ENCODE data around the gene FMN1. TPM values are rescaled to one million over a fixed set of nuclear protein-coding genes. Genes with fewer than 3 reads are reported as not detected.

The FMN1 gene
- total RNA-seq, 4 donors from 2014 or later = 5.1 to 13.3 (median 9.0) TPM

GRCh38 chr15:33145447-33145846, 49.1 kb downstream of the FMN1 start:
- H3K27ac ChIP-seq = no peak overlapping the region
- H3K4me3 ChIP-seq = no peak overlapping the region
- no peaks in the 10 kb centered on the region for H3K36me3 ChIP-seq
- H3K9me3 ChIP-seq = no peaks in the 10 kb centered on the region
- no peaks in the 10 kb centered on the region for H3K27me3 ChIP-seq
- no peak for TF ChIP-seq EP300 (IDR thresholded peaks at IDR 0.05)
- no peak for TF ChIP-seq POLR2A (IDR thresholded peaks at IDR 0.05)
- TF ChIP-seq CTCF (IDR thresholded peaks at IDR 0.05) = no peak
- TF ChIP-seq POLR2AphosphoS5 (IDR thresholded peaks at IDR 0.05) = no peak
- H3K4me1 ChIP-seq = no peaks in the 10 kb centered on the region
- 81 to 93% methylated on average over 5 to 6 of the region's 6 CpGs for WGBS, 2 donors (ENCODE audit: low coverage in 1 of 2)
- ATAC-seq = no peak

- TF ChIP-seq CTCF (IDR thresholded peaks at IDR 0.05) (no peak), EP300 (IDR thresholded peaks at IDR 0.05) (no peak), POLR2AphosphoS5 (IDR thresholded peaks at IDR 0.05) (no peak), POLR2A (IDR thresholded peaks at IDR 0.05) (no peak)
- H3K4me1 ChIP-seq = no peaks in the 10 kb centered on the region
- ATAC-seq = no peak
- H3K4me3 ChIP-seq = no peak overlapping the region
- H3K36me3 ChIP-seq = no peaks in the 10 kb centered on the region
- no peak overlapping the region for H3K27ac ChIP-seq
- WGBS, 2 donors (ENCODE audit: low coverage in 1 of 2) = 92% methylated on average over 2 of the region's 2 CpGs
- no peaks in the 10 kb centered on the region for H3K27me3 ChIP-seq
- no peaks in the 10 kb centered on the region for H3K9me3 ChIP-seq
Observed at GRCh38 chr15:33142708-33143107, 51.8 kb downstream of the FMN1 start.

- H3K27me3 ChIP-seq = no peaks in the 10 kb centered on the region
- H3K36me3 ChIP-seq = no peaks in the 10 kb centered on the region
- H3K27ac ChIP-seq = no peak overlapping the region
- peaks cover 0 to 9% (median 6%) of the 10 kb centered on the region in 3 donors for H3K4me1 ChIP-seq
- H3K9me3 ChIP-seq = no peaks in the 10 kb centered on the region
- 36 to 57% methylated on average over 2 to 3 of the region's 3 CpGs for WGBS, 2 donors (ENCODE audit: low coverage in 1 of 2)
- no peak for TF ChIP-seq POLR2A (IDR thresholded peaks at IDR 0.05)
- TF ChIP-seq CTCF (IDR thresholded peaks at IDR 0.05) = no peak
- no peak for TF ChIP-seq POLR2AphosphoS5 (IDR thresholded peaks at IDR 0.05)
- no peak for TF ChIP-seq EP300 (IDR thresholded peaks at IDR 0.05)
- H3K4me3 ChIP-seq = no peak overlapping the region
- ATAC-seq = no peak
Observed at GRCh38 chr15:33138000-33138399, 56.5 kb downstream of the FMN1 start.

- no peak for ATAC-seq
- Histone ChIP-seq H3K27ac (no peak overlapping the region), H3K9me3 (no peaks in the 10 kb centered on the region), H3K4me1 (peaks cover 0 to 18% (median 6%) of the 10 kb centered on the region in 3 donors), H3K4me3 (no peak overlapping the region), H3K36me3 (no peaks in the 10 kb centered on the region), H3K27me3 (no peaks in the 10 kb centered on the region)
- no peak for TF ChIP-seq EP300 (IDR thresholded peaks at IDR 0.05)
- TF ChIP-seq CTCF (IDR thresholded peaks at IDR 0.05) = no peak
- no peak for TF ChIP-seq POLR2A (IDR thresholded peaks at IDR 0.05)
- TF ChIP-seq POLR2AphosphoS5 (IDR thresholded peaks at IDR 0.05) = no peak
Observed at GRCh38 chr15:33137101-33137500, 57.4 kb downstream of the FMN1 start.

GRCh38 chr15:33136353-33136752, 58.2 kb downstream of the FMN1 start:
- Histone ChIP-seq H3K27ac (no peak overlapping the region), H3K9me3 (no peaks in the 10 kb centered on the region), H3K36me3 (no peaks in the 10 kb centered on the region), H3K27me3 (no peaks in the 10 kb centered on the region), H3K4me1 (peaks cover 0 to 20% (median 6%) of the 10 kb centered on the region in 3 donors), H3K4me3 (no peak overlapping the region)
- ATAC-seq = no peak
- WGBS, 2 donors (ENCODE audit: low coverage in 1 of 2) = 43 to 44% methylated on average over 4 of the region's 4 CpGs
- no peak for TF ChIP-seq POLR2A (IDR thresholded peaks at IDR 0.05)
- TF ChIP-seq CTCF (IDR thresholded peaks at IDR 0.05) = no peak
- TF ChIP-seq POLR2AphosphoS5 (IDR thresholded peaks at IDR 0.05) = no peak
- no peak for TF ChIP-seq EP300 (IDR thresholded peaks at IDR 0.05)
